GM19240 (cell line): ENCODE measurements around the gene ACTBL2.

Experiments
- DNase-seq: peaks from one replicate; pipeline ENCODE4 v3.0.0; 2011; ENCODE audit warnings: low spot score; ENCODE audit not compliant: insufficient read length

Gene ACTBL2

DNA sequence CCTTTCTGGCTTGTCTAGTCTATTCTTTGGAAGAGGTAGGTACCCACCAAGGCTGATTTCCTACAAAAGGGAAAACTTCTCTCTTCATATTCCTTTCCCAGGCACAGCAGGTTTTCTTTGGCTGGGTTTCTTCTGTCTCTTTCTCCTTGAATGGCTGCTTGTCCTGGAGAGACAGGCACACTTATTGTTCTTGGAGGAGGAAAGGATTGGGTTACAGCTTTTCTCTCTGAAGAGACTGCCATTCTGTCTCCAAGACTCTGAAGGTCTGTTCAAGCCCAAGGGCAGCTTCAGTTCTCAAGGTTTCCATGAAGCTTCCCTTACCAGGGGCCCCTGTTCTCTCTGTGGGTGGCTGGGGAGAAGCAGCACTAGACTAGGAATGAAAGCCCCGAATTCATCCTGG, 33.9 kb downstream of the ACTBL2 start:
- DNase-seq, result no peak

DNA sequence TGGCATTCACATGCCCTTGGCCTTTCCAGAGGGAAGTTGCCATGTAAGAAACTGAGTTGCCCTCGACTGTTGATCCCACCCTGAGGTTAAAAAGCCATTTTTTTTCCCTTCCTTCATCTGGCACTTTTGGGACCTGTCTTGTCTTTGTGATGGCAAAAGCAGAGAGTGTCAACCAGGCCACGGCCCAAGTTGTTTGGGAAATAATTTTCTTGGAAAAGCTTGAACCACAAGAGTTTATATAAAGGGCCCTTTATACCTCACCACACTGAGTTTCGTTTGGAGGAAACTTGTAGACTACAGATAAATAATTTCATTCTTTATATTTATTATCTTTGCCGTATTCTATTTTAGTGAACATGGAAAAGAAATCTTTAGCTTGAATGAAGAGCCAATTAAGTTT, 34.3 kb downstream of the ACTBL2 start:
- no peak for DNase-seq

DNA sequence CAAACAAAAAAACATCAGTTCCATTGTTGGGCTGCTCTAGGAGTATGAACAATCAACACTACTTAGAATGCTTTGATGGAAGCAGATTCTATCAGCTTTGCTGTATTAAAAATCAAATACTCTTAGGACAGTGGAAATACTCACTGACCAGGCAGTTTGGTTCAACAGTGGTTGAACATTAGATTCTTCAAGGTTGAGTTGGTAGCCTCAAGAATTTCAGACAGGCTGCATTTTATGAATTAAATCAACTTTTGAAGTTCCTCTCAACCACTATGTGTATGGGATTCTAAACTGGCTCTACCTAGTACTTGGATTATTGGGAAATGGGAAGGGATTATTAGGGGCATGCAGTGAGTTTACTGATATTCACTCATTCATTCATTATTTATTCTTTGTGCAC, 35.0 kb downstream of the ACTBL2 start:
- no peak for DNase-seq

DNA sequence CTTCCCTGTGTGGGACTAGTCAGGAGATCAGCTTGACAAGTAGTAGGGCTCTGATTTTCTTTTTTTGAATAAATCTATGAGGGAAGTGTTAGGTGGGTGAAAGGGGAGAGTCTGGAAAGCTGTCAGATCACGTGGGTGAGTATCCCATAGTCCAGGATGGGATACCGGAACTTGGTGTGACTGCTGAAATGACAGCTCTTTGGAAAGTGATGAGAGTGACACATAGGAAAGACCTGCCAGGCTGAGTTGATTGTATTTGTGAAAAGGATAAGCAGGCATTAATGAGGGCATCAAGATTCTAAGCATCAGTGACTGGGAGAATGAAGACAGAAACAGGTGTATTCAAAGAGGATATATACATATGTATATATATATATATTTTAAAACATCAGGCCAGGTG, 35.6 kb downstream of the ACTBL2 start:
- DNase-seq, result no peak

DNA sequence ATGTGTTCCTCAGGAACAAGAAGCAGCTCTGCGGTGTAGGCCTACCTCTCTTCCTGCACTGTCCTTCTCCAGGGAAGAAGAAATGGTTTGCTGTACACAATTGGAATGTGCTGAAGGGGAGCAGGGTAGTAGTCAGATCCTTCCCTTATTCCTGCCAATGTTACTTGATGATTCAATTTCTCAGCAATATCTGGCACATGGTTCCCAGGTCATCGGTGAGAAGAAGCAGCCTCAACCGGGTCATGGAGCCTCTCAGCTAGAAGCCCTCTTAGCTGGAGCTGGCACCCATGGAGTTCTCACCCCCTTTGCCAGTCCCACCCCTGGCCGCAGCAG, 36.9 kb downstream of the ACTBL2 start:
- no peak for DNase-seq

DNA sequence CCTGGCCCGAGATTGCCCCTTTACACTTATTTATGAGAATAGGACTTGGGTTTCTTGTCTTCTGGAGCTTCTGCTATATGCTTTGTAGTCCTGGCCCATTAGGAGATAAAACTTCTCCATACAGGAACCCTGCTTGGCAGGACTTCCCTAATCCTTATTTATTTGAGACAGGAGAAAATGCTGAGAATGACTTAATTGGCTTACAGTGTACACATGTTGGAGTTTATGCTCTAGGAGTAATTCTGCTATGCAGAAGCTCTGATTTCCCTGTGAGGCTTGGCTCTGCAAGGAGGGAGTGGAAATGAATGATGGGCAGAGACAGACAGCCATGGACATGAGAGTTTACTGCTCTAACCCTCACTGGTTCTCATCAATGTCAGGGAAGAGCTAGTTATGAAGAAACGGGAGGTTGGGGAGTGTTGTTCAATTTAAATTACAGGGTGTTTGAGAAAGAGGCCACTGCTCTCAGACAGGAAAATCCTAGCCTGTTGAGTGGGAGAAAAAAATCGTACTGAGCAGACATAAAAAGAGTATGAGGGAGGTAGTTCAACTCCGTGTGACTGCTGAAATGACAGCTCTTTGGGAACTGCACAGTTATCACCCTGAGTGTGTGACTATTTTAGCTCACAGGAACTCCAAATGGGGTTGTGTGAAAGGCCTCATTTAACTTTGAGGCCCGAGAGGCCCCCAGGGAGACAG, 37.5 kb downstream of the ACTBL2 start:
- DNase-seq, result no peak

DNA sequence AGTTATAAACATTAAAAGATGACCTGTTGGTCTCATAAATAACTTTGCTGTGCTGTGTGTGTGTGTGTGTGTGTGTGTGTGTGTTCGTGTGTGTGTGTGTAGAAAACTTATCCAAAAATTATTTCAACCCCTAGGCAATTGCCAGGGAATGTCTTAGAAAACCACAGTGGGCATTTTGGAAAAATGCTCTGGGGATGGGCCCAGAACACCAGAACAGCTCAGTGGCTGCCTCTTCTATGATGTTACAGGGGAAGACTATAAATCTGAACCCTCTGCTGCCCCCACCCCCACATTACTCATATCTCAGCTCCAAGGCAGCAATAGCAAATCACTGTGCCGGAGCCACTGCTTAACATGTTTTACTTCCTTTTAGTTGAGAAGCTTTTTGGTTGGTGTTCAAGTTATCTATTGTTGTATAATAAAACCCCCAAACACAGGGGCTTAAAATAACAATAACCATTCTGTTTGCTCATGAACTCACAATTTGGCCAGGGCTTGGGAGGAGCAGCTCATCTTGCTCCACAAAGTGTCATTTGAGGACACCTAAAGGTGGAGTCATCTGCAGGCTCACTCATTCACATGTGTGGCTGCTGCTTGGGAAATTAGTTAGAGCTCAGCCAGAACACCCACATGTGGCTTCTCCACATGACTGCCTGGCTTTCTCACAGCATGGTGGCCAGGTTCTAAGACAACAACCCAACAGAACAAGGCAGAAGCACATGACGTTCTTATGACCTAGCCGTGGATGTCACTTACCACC, 40.4 kb downstream of the ACTBL2 start:
- DNase-seq, result no peak

DNA sequence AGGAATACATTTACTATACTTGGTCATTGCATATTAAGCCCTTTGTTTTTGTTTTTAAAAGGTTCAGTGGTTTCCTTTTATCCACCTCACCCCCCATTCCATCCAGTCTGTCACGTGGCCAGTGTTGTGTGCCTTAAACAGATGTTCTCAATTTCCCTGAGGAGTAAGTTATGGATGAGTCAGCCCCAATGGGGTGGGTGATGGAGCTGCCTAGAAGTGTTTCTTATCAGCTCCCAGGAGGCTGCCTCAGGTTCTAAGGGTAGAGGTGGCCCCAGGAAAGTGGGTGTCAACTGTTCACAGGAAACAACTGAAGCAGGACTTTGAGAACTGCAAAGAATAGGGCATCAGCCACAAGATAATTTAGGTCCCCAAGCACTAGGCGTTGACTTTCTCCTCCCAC, 41.1 kb downstream of the ACTBL2 start:
- DNase-seq, result no peak

DNA sequence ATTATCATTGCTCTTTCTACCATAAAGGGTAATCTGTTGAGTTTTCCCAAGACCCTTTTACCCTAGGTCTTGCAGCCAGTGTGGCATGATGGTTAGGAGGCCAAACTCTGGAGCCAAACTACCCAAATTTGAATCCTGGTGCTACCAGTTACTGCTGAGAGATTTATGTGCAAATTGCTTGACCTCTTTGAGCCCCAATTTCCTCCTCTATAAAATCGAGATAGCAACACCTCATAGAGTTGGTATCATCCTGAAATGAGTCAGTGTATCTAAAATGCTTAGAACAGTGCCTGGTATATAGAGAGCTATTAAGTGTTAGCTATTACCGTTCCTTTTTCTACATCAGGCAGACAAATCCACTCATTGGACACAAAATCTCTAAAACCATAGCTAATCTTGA, 43.0 kb downstream of the ACTBL2 start:
- DNase-seq, result no peak

DNA sequence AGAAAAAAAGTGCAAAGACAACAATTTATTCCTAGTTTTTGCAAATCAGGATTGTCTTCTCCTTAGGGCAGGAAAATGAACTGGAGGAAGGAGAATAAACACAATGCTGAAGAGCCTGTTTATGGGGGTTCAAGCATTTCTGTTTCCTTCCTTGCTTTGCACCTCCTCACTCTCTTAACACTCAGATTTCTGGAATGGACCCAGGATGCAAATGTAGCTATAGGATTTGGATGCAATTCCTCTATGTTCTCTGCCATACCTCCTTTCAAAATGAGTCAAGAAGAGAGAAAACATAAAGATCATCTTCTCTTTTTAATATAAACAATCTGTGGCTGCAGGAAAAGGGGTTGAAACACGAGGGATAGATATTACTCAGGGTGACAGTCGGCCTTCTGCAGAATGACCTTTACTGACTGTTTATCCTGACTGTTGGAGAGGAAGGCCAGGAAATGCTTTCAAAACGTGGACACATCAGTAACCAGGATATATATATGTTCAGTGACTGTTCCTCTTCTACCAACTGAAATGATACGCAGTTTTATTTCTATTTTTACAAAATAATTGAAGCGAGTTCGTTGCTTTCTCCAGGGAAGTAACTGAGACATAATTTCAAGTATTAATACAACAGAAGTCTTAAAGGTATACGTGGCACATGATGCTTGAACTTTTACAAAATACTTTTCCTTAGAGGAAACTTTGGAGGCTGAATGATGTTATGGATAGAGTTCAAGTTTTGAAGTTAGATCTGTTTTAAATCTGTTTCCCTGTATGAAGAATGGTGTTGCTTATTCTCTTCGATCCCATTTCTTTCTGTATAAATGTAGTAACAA, 44.4 kb downstream of the ACTBL2 start:
- DNase-seq, result no peak

DNA sequence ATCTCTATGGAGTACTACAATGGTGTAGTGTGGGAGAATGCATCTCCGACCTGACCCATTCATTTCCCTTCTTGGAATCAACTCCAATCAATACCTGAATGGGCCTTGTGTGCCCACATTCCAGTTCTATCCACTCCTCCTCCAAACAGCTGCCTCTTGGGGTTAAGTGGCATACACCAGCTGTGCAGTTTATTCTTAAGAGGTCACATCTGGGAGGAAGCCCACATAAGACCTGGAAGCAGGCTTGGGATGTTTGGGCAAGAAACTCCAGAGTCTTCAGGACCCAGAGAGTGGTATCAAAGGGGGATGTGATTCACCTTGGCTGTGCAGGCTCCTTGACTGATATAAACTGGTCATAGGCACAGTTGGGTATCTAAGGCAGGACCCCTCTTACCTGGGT, 46.0 kb downstream of the ACTBL2 start:
- no peak for DNase-seq

DNA sequence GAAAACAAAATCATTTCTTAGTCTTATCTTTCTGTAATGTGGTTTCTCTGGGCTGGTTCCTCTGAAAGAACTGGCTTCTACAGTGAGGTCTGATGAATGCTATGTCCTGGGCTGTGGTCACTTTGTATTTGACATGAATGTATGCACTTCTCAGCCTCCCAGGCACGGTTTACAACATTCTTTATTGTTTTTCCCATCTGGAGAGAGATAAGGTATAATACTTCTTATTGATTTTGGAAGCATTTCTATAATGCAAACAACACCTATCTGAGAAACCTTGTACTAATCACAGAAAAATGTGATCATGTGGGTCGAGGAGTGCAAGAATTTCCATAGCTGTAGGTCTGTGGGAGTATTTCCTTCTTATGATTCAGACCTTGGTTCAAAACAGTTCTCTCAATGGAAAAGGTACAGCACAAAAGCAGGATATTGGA, 46.9 kb downstream of the ACTBL2 start:
- DNase-seq, result no peak

DNA sequence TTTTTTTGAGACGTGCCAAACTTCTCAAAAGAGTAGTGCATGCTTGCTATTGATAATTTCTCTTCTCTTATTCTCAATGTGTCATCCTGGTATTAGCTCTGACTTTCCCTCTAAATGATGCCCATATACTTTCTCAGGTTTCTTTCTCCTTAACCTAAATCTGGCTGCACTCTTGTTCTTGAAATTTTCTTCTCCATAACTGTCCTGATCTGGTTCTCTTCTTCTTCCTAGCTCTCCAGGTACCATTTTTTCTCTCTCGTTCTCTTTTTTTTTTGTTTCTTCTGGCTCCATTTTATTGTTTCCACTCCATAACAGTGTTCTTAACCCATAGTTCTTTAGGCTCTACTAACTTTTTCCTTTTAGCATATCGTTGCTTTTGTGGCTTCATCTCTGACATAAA, 47.9 kb downstream of the ACTBL2 start:
- DNase-seq, result no peak

DNA sequence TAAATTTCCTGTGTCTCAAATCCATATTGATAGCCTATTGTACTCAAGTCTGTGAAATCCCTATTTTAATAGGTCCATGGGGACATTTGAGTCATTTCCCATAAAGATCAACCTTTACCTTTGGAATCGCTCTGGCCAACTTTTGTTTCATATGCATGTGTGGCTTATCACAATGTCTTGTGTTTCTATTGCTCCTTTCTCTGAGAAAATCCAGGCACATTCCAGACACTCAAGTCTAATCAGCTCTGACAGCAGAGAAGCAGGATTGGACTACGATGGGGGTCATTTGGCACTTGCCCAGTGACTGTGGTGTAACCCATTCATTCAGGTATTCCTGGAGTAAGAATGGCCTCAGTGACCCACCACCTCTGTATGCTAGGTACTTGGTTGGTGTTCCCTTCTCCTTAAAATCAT, 48.4 kb downstream of the ACTBL2 start:
- DNase-seq, result no peak

DNA sequence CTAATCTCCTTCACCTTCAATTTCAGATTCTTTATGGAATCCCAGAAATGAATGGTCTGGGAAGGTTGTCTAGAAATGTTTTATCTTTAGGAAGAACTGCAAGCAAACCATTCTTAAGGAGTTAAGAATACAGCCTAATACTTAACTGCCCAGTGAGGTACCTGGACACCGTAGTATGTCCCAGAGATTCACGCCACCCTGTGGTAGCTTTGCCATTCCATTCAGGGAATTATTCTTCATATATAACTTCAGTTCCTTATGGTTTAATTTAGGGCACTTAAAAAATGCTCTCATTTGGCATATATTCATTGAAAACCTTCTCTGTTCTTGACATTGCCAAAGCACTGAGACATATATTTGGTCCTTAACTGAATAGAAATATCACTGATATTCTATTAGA, 49.7 kb downstream of the ACTBL2 start:
- no peak for DNase-seq

DNA sequence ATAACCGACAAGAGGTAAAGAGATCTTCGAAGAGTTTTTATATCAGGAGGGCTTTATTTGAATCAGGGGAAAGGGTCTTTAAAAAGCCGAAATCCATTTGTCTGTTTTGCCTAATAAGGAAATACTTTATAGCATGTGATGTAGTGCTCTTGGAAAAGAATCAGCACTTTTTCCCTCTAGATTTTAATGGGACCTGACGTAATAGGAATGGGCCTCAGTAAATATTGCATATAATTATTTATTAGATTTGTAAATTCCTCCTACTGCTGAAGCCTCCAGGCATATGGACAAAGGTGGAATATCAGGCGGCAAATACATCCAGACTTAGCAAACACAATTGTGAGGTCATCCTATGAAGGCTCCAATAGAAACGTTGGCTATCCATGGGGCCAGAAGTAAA, 50.9 kb downstream of the ACTBL2 start:
- no peak for DNase-seq
